Upper lobe of left lung (tissue), 6 donors: ENCODE measurements around the gene RHBG. TPM values are rescaled to one million over a fixed set of nuclear protein-coding genes. Genes with fewer than 3 reads are reported as not detected.

Source experiments
- ATAC-seq, 2 donors: fragments of 200-7000 bp; cut with Tn5 transposase; one replicate each; pipeline ENCODE4 v1.9.1; 2022; ENCODE audit warnings: mild to moderate bottlenecking in 2 of 2, moderate library complexity in 2 of 2; ENCODE audit not compliant: low FRiP score in 2 of 2
- DNase-seq, 2 donors: peaks; one replicate each; pipeline ENCODE4 v3.0.0-alpha.2; 2019 to 2020
- H3K27ac ChIP-seq, 4 donors: fragments of 200-600 bp; sonication (generic); one replicate each; pipeline ENCODE4 v1.5.1; 2016 to 2019
- H3K27me3 ChIP-seq, 4 donors: fragments of 200-600 bp; sonication (generic); one replicate each; pipeline ENCODE4 v1.5.1; 2017 to 2019
- H3K36me3 ChIP-seq, 4 donors: fragments of 200-600 bp; sonication (generic); one replicate each; pipeline ENCODE4 v1.5.1; 2016 to 2019
- H3K4me1 ChIP-seq, 4 donors: fragments of 200-600 bp; sonication (generic); one replicate each; pipeline ENCODE4 v1.5.1; 2018 to 2019
- H3K4me3 ChIP-seq, 4 donors: fragments of 200-600 bp; sonication (generic); one replicate each; pipeline ENCODE4 v1.5.1; 2017 to 2019; ENCODE audit warnings: mild to moderate bottlenecking in 2 of 4, moderate library complexity in 1 of 4
- H3K9me3 ChIP-seq, 4 donors: fragments of 200-600 bp; sonication (generic); one replicate each; pipeline ENCODE4 v1.5.1; 2018 to 2019
- EP300 ChIP-seq, 4 donors: sonication (generic); formaldehyde crosslinking; IDR thresholded peaks; one replicate each; pipeline ENCODE4 v1.5.1; 2017; ENCODE audit warnings: antibody characterized with exemption in 4 of 4, control low read depth in 2 of 4
- POLR2A ChIP-seq, 4 donors: fragments of 450-650 bp; IDR thresholded peaks; one replicate each; pipeline ENCODE4 v1.5.1; 2016 to 2017; ENCODE audit warnings: antibody characterized with exemption in 4 of 4, mild to moderate bottlenecking in 2 of 4
- POLR2AphosphoS5 ChIP-seq, 2 donors: sonication (generic); formaldehyde crosslinking; IDR thresholded peaks; one replicate each; pipeline ENCODE4 v1.5.1; 2017; ENCODE audit warnings: antibody characterized with exemption in 2 of 2
- WGBS, 2 donors: methylation state at CpG; one replicate each; pipeline ENCODE4 v1.1.5; 2017 to 2018; 5-methylcytosine and 5-hydroxymethylcytosine counted together
- total RNA-seq, 6 donors: library from RNA; depleted of rRNA in 4 of 6; stranded (reverse); fragments of >200 nt in 4 of 6; gene quantifications; one replicate each; pipeline versions ENCODE4 v1.1.0 to v1.2.1, GENCODE V29; 2016 to 2021
- TF ChIP-seq, protein P1 (sequence below), 6 experiments: fragments of 450-650 bp in 4 of 6; fragments of 200-600 bp in 2 of 6; sonication (generic) in 2 of 6; IDR thresholded peaks; one replicate each; pipeline ENCODE4 v1.5.1; 2016 to 2019; ENCODE audit warnings: antibody characterized with exemption in 6 of 6
- donor health status: DM: no; HTN: no; CAD: no; lungs with moderate emphysema.
- donor health status: DM: no; HTN: yes; CAD: no; lungs with severe emphysema.

Gene RHBG
- total RNA-seq, 6 donors from 2014 or later: 0.24 TPM; not detected in 5

DNA sequence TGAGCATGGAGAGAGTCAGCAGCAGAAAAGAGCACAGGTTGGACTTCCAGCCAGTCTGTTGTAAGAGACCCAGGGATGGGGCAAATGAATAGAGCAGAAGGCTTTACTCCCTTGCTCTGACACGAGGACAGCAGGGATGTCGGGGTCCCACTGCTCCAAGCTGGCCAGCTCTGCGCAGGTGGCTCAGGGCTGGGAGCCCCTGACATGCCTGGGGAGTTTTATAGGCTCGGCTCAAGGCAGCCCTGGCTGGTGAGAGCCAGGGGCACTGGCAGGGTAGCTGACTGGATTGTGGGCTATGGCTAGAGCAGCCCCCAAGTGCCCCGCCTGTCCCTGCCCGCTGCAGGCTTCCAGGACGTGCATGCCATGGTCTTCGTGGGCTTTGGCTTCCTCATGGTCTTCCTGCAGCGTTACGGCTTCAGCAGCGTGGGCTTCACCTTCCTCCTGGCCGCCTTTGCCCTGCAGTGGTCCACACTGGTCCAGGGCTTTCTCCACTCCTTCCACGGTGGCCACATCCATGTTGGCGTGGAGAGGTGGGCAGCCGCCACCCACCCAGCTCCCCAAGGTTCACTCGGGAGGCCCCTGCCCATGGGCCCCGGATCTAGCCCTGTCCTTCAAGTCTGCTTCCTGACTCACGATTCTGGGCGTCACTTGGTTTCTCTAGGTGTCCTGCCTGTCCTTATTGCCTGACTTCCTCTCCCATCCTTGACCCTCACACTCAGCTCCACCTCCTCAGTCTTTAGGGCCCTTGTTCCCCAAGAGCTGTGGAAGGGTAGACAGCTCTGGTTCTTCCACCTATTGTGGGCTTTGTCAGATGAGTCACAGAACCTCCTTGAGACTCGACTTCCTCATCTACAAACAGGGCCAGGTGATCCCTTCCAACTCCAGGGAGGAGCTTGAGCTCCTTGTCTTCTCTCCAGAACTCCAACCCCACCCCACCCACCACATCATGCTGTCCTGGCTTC, 8.2 kb downstream of the RHBG start:
- peak in 1 of 2 donors; percentile 56 for DNase-seq
- no peak overlapping the region for H3K27ac ChIP-seq
- H3K36me3 ChIP-seq: no peaks in the 10 kb centered on the region
- H3K9me3 ChIP-seq: no peaks in the 10 kb centered on the region
- no peaks in the 10 kb centered on the region for H3K27me3 ChIP-seq
- WGBS, 2 donors: 72 to 77% methylated on average over 13 to 20 of the region's 20 CpGs
- ATAC-seq: no peak
- H3K4me1 ChIP-seq: no peaks in the 10 kb centered on the region
- H3K4me3 ChIP-seq: no peak overlapping the region
- TF ChIP-seq EP300 (IDR thresholded peaks at IDR 0.05): no peak
- no peak for TF ChIP-seq POLR2AphosphoS5 (IDR thresholded peaks at IDR 0.05)

DNA sequence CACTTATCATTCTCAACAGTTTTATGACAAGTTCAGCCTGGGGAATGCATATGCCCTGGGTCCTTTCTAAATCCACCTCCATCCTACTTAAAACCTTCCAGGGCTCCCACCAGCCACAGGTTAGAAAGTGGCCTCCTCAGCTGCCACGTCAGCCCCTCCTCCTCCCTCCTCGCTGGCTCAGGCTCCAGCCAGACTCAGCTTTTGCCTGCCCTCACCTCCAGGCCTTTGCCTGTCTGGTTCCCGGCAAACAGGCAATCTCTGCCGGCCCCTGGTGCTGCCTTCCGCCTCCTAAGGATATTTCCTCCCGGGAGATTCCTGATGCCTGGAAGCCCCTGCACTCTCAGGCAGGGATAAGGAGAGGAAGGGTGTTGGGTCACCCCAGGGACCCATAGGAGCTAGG, 9.5 kb downstream of the RHBG start:
- no peaks in the 10 kb centered on the region for H3K36me3 ChIP-seq
- WGBS, 2 donors: 67 to 82% methylated on average over 6 of the region's 6 CpGs
- no peak overlapping the region for H3K4me3 ChIP-seq
- no peaks in the 10 kb centered on the region for H3K4me1 ChIP-seq
- no peaks in the 10 kb centered on the region for H3K27me3 ChIP-seq
- no peak for ATAC-seq
- no peak for DNase-seq
- H3K27ac ChIP-seq: no peak overlapping the region
- no peaks in the 10 kb centered on the region for H3K9me3 ChIP-seq
- TF ChIP-seq EP300 (IDR thresholded peaks at IDR 0.05) (no peak), POLR2A (IDR thresholded peaks at IDR 0.05) (no peak), POLR2AphosphoS5 (IDR thresholded peaks at IDR 0.05) (no peak)
- TF ChIP-seq, protein P1, sequence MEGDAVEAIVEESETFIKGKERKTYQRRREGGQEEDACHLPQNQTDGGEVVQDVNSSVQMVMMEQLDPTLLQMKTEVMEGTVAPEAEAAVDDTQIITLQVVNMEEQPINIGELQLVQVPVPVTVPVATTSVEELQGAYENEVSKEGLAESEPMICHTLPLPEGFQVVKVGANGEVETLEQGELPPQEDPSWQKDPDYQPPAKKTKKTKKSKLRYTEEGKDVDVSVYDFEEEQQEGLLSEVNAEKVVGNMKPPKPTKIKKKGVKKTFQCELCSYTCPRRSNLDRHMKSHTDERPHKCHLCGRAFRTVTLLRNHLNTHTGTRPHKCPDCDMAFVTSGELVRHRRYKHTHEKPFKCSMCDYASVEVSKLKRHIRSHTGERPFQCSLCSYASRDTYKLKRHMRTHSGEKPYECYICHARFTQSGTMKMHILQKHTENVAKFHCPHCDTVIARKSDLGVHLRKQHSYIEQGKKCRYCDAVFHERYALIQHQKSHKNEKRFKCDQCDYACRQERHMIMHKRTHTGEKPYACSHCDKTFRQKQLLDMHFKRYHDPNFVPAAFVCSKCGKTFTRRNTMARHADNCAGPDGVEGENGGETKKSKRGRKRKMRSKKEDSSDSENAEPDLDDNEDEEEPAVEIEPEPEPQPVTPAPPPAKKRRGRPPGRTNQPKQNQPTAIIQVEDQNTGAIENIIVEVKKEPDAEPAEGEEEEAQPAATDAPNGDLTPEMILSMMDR (IDR thresholded peaks at IDR 0.05): no peak

DNA sequence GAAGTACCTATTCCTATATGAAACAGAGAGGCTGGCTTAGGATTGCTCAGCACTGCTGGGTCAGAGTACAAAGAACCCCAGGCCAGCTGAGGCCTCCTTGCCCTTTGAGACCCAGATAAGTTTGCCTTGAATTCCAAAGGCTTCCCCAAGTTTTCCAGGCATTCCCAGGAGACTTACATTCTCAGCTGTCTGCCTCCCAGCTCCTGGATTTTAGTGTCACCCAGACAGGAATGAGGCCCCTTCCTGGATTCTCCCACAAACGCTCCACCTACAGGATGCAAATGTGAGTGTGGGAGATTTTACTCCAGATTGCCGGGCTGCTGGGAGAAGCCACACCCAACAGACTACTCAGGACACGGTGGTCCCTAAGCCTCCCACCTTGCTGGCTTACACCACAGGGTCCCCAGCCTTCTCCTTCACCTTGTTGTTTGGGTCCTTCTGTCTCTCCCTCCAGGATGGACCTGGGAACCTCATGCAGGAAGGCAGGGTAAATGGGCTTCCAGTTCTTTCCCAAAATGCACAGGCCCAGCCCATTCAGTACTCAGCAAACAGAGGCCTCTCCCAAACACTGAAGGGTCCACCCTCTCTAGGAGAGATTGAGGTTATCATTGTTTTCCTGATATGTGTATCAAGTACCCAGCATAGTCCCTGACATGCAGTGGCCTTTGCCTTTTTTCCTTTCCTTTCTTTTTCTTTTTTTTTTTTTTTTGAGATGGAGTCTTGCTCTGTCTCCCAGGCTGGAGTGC, 10.6 kb downstream of the RHBG start:
- no peak overlapping the region for H3K4me3 ChIP-seq
- no peaks in the 10 kb centered on the region for H3K4me1 ChIP-seq
- no peak for TF ChIP-seq POLR2AphosphoS5 (IDR thresholded peaks at IDR 0.05)
- TF ChIP-seq EP300 (IDR thresholded peaks at IDR 0.05): no peak
- no peak for TF ChIP-seq POLR2A (IDR thresholded peaks at IDR 0.05)
- TF ChIP-seq, protein P1 (IDR thresholded peaks at IDR 0.05): no peak
- WGBS, 2 donors: 25 to 40% methylated on average over 3 of the region's 3 CpGs
- H3K36me3 ChIP-seq: no peaks in the 10 kb centered on the region
- no peaks in the 10 kb centered on the region for H3K9me3 ChIP-seq
- no peak overlapping the region for H3K27ac ChIP-seq
- ATAC-seq (no peak), DNase-seq (no peak)
- no peaks in the 10 kb centered on the region for H3K27me3 ChIP-seq

DNA sequence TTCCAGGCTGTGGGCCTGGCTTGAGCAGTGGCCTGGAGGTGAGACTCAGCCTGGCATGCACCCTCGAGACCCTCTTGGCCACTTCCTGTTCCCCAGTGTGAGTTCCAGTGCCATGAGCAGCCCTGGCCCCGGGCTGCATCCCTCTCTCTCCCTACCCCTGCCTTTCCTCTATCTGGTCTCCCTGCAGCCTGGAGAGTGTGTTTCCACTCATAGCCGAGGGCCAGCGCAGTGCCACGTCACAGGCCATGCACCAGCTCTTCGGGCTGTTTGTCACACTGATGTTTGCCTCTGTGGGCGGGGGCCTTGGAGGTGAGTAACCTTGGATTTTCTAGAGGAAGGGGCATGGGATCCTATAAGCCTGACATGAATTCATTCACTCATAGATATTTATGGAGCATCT, 13.6 kb downstream of the RHBG start:
- TF ChIP-seq POLR2AphosphoS5 (IDR thresholded peaks at IDR 0.05): no peak
- TF ChIP-seq EP300 (IDR thresholded peaks at IDR 0.05): no peak
- TF ChIP-seq, protein P1 (IDR thresholded peaks at IDR 0.05): no peak
- no peak for TF ChIP-seq POLR2A (IDR thresholded peaks at IDR 0.05)
- 65 to 77% methylated on average over 7 of the region's 7 CpGs for WGBS, 2 donors
- no peak for ATAC-seq
- no peak for DNase-seq
- Histone ChIP-seq H3K36me3 (no peaks in the 10 kb centered on the region), H3K27me3 (peaks cover 0 to under 1% (median 0%) of the 10 kb centered on the region in 4 donors), H3K4me1 (no peaks in the 10 kb centered on the region), H3K9me3 (no peaks in the 10 kb centered on the region), H3K4me3 (no peak overlapping the region), H3K27ac (no peak overlapping the region)

DNA sequence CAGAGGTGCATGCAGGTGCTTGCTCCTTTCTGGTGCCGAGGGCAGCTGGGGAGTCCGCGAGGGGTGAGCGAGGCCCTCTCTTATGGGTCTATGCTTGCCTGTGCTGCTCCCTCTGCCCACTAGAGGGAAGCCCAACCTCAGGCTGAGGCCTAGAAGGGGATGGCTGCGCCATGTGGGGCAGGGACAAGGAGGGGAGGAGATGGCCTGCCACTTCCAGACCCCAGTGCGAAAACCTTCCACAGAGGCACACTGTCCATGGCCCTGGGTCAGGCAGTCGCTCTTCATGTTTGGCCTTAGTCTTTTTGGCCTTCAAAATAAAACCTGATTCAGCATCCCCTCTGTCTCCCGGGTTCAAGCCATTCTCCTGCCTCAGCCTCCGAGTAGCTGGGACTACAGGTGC, 14.0 kb downstream of the RHBG start:
- H3K27ac ChIP-seq: no peak overlapping the region
- 58 to 76% methylated on average over 4 to 9 of the region's 9 CpGs for WGBS, 2 donors
- H3K9me3 ChIP-seq: no peaks in the 10 kb centered on the region
- ATAC-seq (peak; percentile 80 to 81), DNase-seq (peak in 1 of 2 donors; percentile 47)
- no peak overlapping the region for H3K4me3 ChIP-seq
- H3K4me1 ChIP-seq: peaks cover 0 to 3% (median 1%) of the 10 kb centered on the region in 4 donors
- H3K27me3 ChIP-seq: peaks cover 0 to 4% (median 2%) of the 10 kb centered on the region in 4 donors
- H3K36me3 ChIP-seq: no peaks in the 10 kb centered on the region
- TF ChIP-seq, protein P1 (IDR thresholded peaks at IDR 0.05): peak; percentile 59 to 83 (median 71)
- TF ChIP-seq POLR2A (IDR thresholded peaks at IDR 0.05): no peak
- no peak for TF ChIP-seq EP300 (IDR thresholded peaks at IDR 0.05)
